Activated naive CD4-positive, alpha-beta T cell treated with anti-CD3 and anti-CD28 coated beads for 36 hours (primary cell): Measurements from ENCODE around the gene COA1. TPM values are rescaled to one million over a fixed set of nuclear protein-coding genes. Genes with fewer than 3 reads are reported as not detected.
"Not testable (repeated sequence)": the region's sequence is repeated elsewhere in the genome, so short reads cannot be mapped to it uniquely, and the experiment has no call there.

Source experiments
- CTCF ChIA-PET: fragments of 350-600 bp; sonication (Branson Sonifier 250); formaldehyde crosslinking; loops from one replicate; lab custom pipeline; 2021; ENCODE audit warnings: antibody characterized with exemption; lab: Charles Lee
- DNase-seq: peaks from one replicate; pipeline ENCODE4 v3.0.0-alpha.2; 2020
- H3K27ac Mint-ChIP-seq: one replicate; pipeline ENCODE4 v1.8.0; 2021; ENCODE audit warnings: mild to moderate bottlenecking, mixed read lengths
- H3K27me3 Mint-ChIP-seq: one replicate; pipeline ENCODE4 v1.8.0; 2021; ENCODE audit warnings: low read depth, mixed read lengths
- H3K36me3 Mint-ChIP-seq: one replicate; pipeline ENCODE4 v1.8.0; 2021; ENCODE audit warnings: low read depth, mixed read lengths
- H3K4me1 Mint-ChIP-seq: one replicate; pipeline ENCODE4 v1.8.0; 2021; ENCODE audit warnings: low read depth, mixed read lengths
- H3K4me3 Mint-ChIP-seq: one replicate; pipeline ENCODE4 v1.8.0; 2021; ENCODE audit warnings: mild to moderate bottlenecking, moderate library complexity, mixed read lengths
- H3K9me3 Mint-ChIP-seq: one replicate; pipeline ENCODE4 v1.8.0; 2021; ENCODE audit warnings: mixed read lengths
- intact Hi-C: fragments of 100-400 bp; cut with micrococcal nuclease; formaldehyde crosslinking; loops from one replicate; pipeline ENCODE4 v1.15.1; 2023
- total RNA-seq, 2 experiments: library from RNA; stranded (reverse); gene quantifications; one replicate each; pipeline ENCODE4 v1.2.3, GENCODE V29; 2021

Gene COA1
- 10 to 100 TPM; 85.9 to 87.2 TPM for total RNA-seq

- H3K4me3 Mint-ChIP-seq, result peak within 1 kb of the TSS; percentile 90
- intact Hi-C loops, result loop anchor here (1.0 to 5.0 kb wide), 7 partner anchors 30 to 797 kb away; partner anchors contain the start of genes MRPL32, PSMA2 and STK17A
- peaks cover 7% of the 10 kb centered on the region for H3K36me3 Mint-ChIP-seq
- H3K4me1 Mint-ChIP-seq, result peaks cover 35% of the 10 kb centered on the region
- peak within 1 kb of the TSS; percentile 89 for H3K27ac Mint-ChIP-seq
- peak; percentile 87 for DNase-seq
- H3K27me3 Mint-ChIP-seq, result peaks cover 7% of the 10 kb centered on the region
- H3K9me3 Mint-ChIP-seq, result no peaks in the 10 kb centered on the region
- CTCF ChIA-PET, result interaction anchor here (0.9 to 2.7 kb wide), 7 partner anchors 7 to 147 kb away, joined by 3 to 27 read pairs (median 4); partner anchors contain the start of genes BLVRA and STK17A
Observed at GRCh38 chr7:43729214-43729923, at the start of gene COA1. COA1 (minus strand) TSS chr7:43729523; CDS start chr7:43648614, 80,909 bp downstream.

- CTCF ChIA-PET, result not testable (repeated sequence)
Observed at GRCh38 chr7:43778293-43779044, 49.1 kb upstream of the COA1 start.

GRCh38 chr7:43775255-43775654, 45.9 kb upstream of the COA1 start:
- CTCF ChIA-PET, H3K9me3 Mint-ChIP-seq, H3K27me3 Mint-ChIP-seq, H3K4me1 Mint-ChIP-seq, H3K27ac Mint-ChIP-seq, intact Hi-C loops, H3K4me3 Mint-ChIP-seq, DNase-seq: not testable (repeated sequence)
- peaks cover 26% of the 10 kb centered on the region for H3K36me3 Mint-ChIP-seq

More at GRCh38 chr7:43778293-43779044, 49.1 kb upstream of the COA1 start:
- H3K4me3 Mint-ChIP-seq, H3K4me1 Mint-ChIP-seq, intact Hi-C loops, H3K27me3 Mint-ChIP-seq, H3K9me3 Mint-ChIP-seq, DNase-seq, H3K27ac Mint-ChIP-seq: not testable (repeated sequence)
- peaks cover 12% of the 10 kb centered on the region for H3K36me3 Mint-ChIP-seq

GRCh38 chr7:43773268-43773667, 43.9 kb upstream of the COA1 start:
- H3K4me1 Mint-ChIP-seq, H3K27ac Mint-ChIP-seq, H3K9me3 Mint-ChIP-seq, H3K4me3 Mint-ChIP-seq, intact Hi-C loops, CTCF ChIA-PET, DNase-seq, H3K27me3 Mint-ChIP-seq: not testable (repeated sequence)
- H3K36me3 Mint-ChIP-seq, result peaks cover 22% of the 10 kb centered on the region

- CTCF ChIA-PET, result interaction anchor here (1.4 kb wide), 1 partner anchor 189 kb away, joined by 3 read pairs; the partner anchor contains the start of gene STK17A
- Mint-ChIP-seq H3K4me1 (peaks cover 9% of the 10 kb centered on the region), H3K27ac (no peak overlapping the region), H3K27me3 (no peaks in the 10 kb centered on the region), H3K9me3 (peaks cover 5% of the 10 kb centered on the region), H3K4me3 (no peak overlapping the region), H3K36me3 (peaks cover 20% of the 10 kb centered on the region)
- no peak for DNase-seq
- intact Hi-C loops, result no loop called here
Observed at GRCh38 chr7:43771573-43771972, 42.2 kb upstream of the COA1 start.

GRCh38 chr7:43771128-43771527, 41.8 kb upstream of the COA1 start:
- peaks cover 2% of the 10 kb centered on the region for H3K9me3 Mint-ChIP-seq
- CTCF ChIA-PET, result interaction anchor here (1.4 kb wide), 1 partner anchor 189 kb away, joined by 3 read pairs; the partner anchor contains the start of gene STK17A
- peaks cover 18% of the 10 kb centered on the region for H3K36me3 Mint-ChIP-seq
- no peak overlapping the region for H3K27ac Mint-ChIP-seq
- peaks cover 8% of the 10 kb centered on the region for H3K4me1 Mint-ChIP-seq
- intact Hi-C loops, result no loop called here
- H3K4me3 Mint-ChIP-seq, result no peak overlapping the region
- H3K27me3 Mint-ChIP-seq, result no peaks in the 10 kb centered on the region
- no peak for DNase-seq

- Mint-ChIP-seq H3K4me1 (peaks cover 8% of the 10 kb centered on the region), H3K4me3 (no peak overlapping the region), H3K36me3 (peaks cover 18% of the 10 kb centered on the region), H3K9me3 (peaks cover 2% of the 10 kb centered on the region), H3K27me3 (no peaks in the 10 kb centered on the region), H3K27ac (no peak overlapping the region)
- intact Hi-C loops, result no loop called here
- CTCF ChIA-PET, result interaction anchor here (0.7 kb wide), 1 partner anchor 20 kb away, joined by 3 read pairs; no protein-coding TSS in a partner anchor
- DNase-seq, result no peak
Observed at GRCh38 chr7:43769791-43770465, 40.6 kb upstream of the COA1 start.

- H3K4me1 Mint-ChIP-seq, result peaks cover 15% of the 10 kb centered on the region
- H3K27me3 Mint-ChIP-seq, result no peaks in the 10 kb centered on the region
- intact Hi-C loops, result no loop called here
- H3K4me3 Mint-ChIP-seq, result no peak overlapping the region
- CTCF ChIA-PET, result no interaction called here
- no peak for DNase-seq
- peaks cover 14% of the 10 kb centered on the region for H3K36me3 Mint-ChIP-seq
- no peak overlapping the region for H3K27ac Mint-ChIP-seq
- peaks cover 2% of the 10 kb centered on the region for H3K9me3 Mint-ChIP-seq
Observed at GRCh38 chr7:43769281-43769680, 40.0 kb upstream of the COA1 start.

GRCh38 chr7:43768887-43769272, 39.6 kb upstream of the COA1 start:
- H3K27me3 Mint-ChIP-seq, result no peaks in the 10 kb centered on the region
- CTCF ChIA-PET, result no interaction called here
- intact Hi-C loops, result no loop called here
- no peak overlapping the region for H3K27ac Mint-ChIP-seq
- H3K9me3 Mint-ChIP-seq, result peaks cover 2% of the 10 kb centered on the region
- H3K36me3 Mint-ChIP-seq, result peaks cover 14% of the 10 kb centered on the region
- peaks cover 19% of the 10 kb centered on the region for H3K4me1 Mint-ChIP-seq
- DNase-seq, result no peak
- H3K4me3 Mint-ChIP-seq, result no peak overlapping the region

GRCh38 chr7:43768201-43768886, 39.0 kb upstream of the COA1 start:
- Mint-ChIP-seq H3K4me3 (no peak overlapping the region), H3K27me3 (no peaks in the 10 kb centered on the region), H3K4me1 (peaks cover 23% of the 10 kb centered on the region), H3K27ac (no peak overlapping the region), H3K9me3 (peaks cover 2% of the 10 kb centered on the region), H3K36me3 (peaks cover 14% of the 10 kb centered on the region)
- CTCF ChIA-PET, result interaction anchor here (0.5 to 1.5 kb wide), 3 partner anchors 148 to 197 kb away, joined by 3 to 6 read pairs (median 5); partner anchors contain the start of gene STK17A
- intact Hi-C loops, result no loop called here
- DNase-seq, result no peak

- intact Hi-C loops, result no loop called here
- no peaks in the 10 kb centered on the region for H3K27me3 Mint-ChIP-seq
- H3K4me3 Mint-ChIP-seq, result no peak overlapping the region
- no peaks in the 10 kb centered on the region for H3K9me3 Mint-ChIP-seq
- DNase-seq, result no peak
- H3K4me1 Mint-ChIP-seq, result peaks cover 31% of the 10 kb centered on the region
- CTCF ChIA-PET, result interaction anchor here (1.0 to 1.5 kb wide), 2 partner anchors 71 to 185 kb away, joined by 3 to 6 read pairs; partner anchors contain the start of gene STK17A
- H3K27ac Mint-ChIP-seq, result no peak overlapping the region
- H3K36me3 Mint-ChIP-seq, result peaks cover 7% of the 10 kb centered on the region
Observed at GRCh38 chr7:43767311-43767710, 38.0 kb upstream of the COA1 start.
